Tibial nerve (tissue), 4 donors: ENCODE measurements around the gene FEM1A. TPM values are rescaled to one million over a fixed set of nuclear protein-coding genes. Genes with fewer than 3 reads are reported as not detected.

ENCODE experiments used
- DNase-seq, 2 donors: peaks; one replicate each; pipeline ENCODE4 v3.0.0-alpha.2; 2019; ENCODE audit warnings: low spot score in 2 of 2
- H3K27ac ChIP-seq, 4 donors: fragments of 200-600 bp; sonication (generic) in 3 of 4; one replicate each; pipeline ENCODE4 v1.5.1; 2017 to 2019; ENCODE audit warnings: mild to moderate bottlenecking in 1 of 4
- H3K27me3 ChIP-seq, 2 donors: fragments of 200-600 bp; sonication (generic) in 1 of 2; one replicate each; pipeline versions ENCODE4 v1.5.1 to v1.6.0; 2017 to 2019
- H3K36me3 ChIP-seq, 3 donors: fragments of 200-600 bp; sonication (generic); one replicate each; pipeline ENCODE4 v1.5.1; 2018 to 2019
- H3K4me1 ChIP-seq, 4 donors: fragments of 200-600 bp; sonication (generic) in 3 of 4; one replicate each; pipeline ENCODE4 v1.5.1; 2017 to 2019
- H3K4me3 ChIP-seq, 4 donors: fragments of 200-600 bp; sonication (generic) in 3 of 4; one replicate each; pipeline ENCODE4 v1.5.1; 2017 to 2019; ENCODE audit warnings: mild to moderate bottlenecking in 1 of 4, moderate library complexity in 1 of 4
- H3K9me3 ChIP-seq, 4 donors: fragments of 200-600 bp; sonication (generic) in 3 of 4; one replicate each; pipeline ENCODE4 v1.5.1; 2017 to 2019
- EP300 ChIP-seq, 2 donors: sonication (generic); formaldehyde crosslinking; IDR thresholded peaks; one replicate each; pipeline ENCODE4 v1.6.1; 2017; ENCODE audit warnings: antibody characterized with exemption in 2 of 2, mild to moderate bottlenecking in 1 of 2
- POLR2A ChIP-seq, 2 donors: fragments of 450-650 bp; IDR thresholded peaks; one replicate each; pipeline ENCODE4 v1.6.1; 2017; ENCODE audit warnings: antibody characterized with exemption in 2 of 2, mild to moderate bottlenecking in 2 of 2, moderate library complexity in 2 of 2
- WGBS, 2 donors: methylation state at CpG; one replicate each; pipeline ENCODE4 v1.1.5; 2018; 5-methylcytosine and 5-hydroxymethylcytosine counted together
- total RNA-seq, 4 donors: library from RNA; depleted of rRNA; stranded (reverse); fragments of >200 nt; gene quantifications; one replicate each; pipeline ENCODE4 v1.1.0, GENCODE V29; 2016
- TF ChIP-seq, protein P1 (sequence below), 5 experiments: fragments of 200-600 bp in 3 of 5; fragments of 450-650 bp in 2 of 5; sonication (generic) in 3 of 5; IDR thresholded peaks; one replicate each; pipeline ENCODE4 v1.5.1; 2016 to 2019; ENCODE audit warnings: antibody characterized with exemption in 5 of 5, mild to moderate bottlenecking in 3 of 5, moderate library complexity in 2 of 5

The FEM1A gene
- total RNA-seq, 4 donors from 2014 or later: 12.3 to 17.1 (median 15.2) TPM

DNA sequence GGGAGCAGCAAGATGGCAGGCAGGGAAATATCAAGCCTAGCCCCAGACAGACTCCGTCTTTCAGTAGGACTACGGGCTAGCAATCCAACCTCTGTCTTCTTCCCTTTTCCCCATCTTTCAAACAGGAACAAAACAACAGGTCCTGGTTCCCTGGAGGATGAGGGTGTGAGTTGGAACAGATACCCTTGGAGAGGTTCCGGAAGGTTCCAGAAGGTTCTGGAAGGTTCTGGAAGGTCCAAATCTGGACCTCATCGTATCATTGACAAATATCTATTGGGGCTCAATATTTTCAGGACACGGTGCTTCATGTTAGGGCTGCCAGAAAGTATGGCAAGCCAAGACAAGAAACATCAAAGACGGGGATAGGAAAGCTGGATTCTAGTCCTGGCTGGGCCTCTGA is 28.5 kb upstream of the FEM1A start:
- 78 to 82% methylated on average over 6 of the region's 6 CpGs for WGBS, 2 donors
- no peak overlapping the region for H3K27ac ChIP-seq
- H3K27me3 ChIP-seq: peaks cover 0 to 29% of the 10 kb centered on the region in 2 donors
- no peak overlapping the region for H3K4me3 ChIP-seq
- H3K36me3 ChIP-seq: no peaks in the 10 kb centered on the region
- TF ChIP-seq, protein P1, sequence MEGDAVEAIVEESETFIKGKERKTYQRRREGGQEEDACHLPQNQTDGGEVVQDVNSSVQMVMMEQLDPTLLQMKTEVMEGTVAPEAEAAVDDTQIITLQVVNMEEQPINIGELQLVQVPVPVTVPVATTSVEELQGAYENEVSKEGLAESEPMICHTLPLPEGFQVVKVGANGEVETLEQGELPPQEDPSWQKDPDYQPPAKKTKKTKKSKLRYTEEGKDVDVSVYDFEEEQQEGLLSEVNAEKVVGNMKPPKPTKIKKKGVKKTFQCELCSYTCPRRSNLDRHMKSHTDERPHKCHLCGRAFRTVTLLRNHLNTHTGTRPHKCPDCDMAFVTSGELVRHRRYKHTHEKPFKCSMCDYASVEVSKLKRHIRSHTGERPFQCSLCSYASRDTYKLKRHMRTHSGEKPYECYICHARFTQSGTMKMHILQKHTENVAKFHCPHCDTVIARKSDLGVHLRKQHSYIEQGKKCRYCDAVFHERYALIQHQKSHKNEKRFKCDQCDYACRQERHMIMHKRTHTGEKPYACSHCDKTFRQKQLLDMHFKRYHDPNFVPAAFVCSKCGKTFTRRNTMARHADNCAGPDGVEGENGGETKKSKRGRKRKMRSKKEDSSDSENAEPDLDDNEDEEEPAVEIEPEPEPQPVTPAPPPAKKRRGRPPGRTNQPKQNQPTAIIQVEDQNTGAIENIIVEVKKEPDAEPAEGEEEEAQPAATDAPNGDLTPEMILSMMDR (IDR thresholded peaks at IDR 0.05): no peak
- TF ChIP-seq EP300 (IDR thresholded peaks at IDR 0.05) (no peak), POLR2A (IDR thresholded peaks at IDR 0.05) (no peak)
- H3K9me3 ChIP-seq: no peaks in the 10 kb centered on the region
- DNase-seq: no peak
- H3K4me1 ChIP-seq: peaks cover 0 to 14% (median 6%) of the 10 kb centered on the region in 4 donors

DNA sequence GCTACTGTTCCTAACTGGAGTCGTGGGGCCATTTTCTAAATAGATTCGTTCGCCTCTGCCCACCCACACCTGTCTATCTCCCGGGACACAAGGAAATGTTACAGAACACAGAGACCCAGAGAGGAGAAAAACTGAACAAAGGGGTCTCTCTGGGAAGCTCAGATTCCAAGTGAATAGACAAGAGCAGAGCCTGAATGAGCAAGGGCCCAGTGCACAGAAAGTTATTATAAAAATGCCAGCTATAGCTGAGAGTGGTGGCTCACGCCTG is 27.2 kb upstream of the FEM1A start:
- Histone ChIP-seq H3K27me3 (peaks cover 0 to 28% of the 10 kb centered on the region in 2 donors), H3K27ac (no peak overlapping the region), H3K4me1 (peaks cover 0 to 11% (median 6%) of the 10 kb centered on the region in 4 donors), H3K36me3 (no peaks in the 10 kb centered on the region), H3K9me3 (no peaks in the 10 kb centered on the region), H3K4me3 (no peak overlapping the region)
- WGBS, 2 donors: 18 to 28% methylated on average over 5 of the region's 5 CpGs
- DNase-seq: no peak
- TF ChIP-seq, protein P1 (IDR thresholded peaks at IDR 0.05): no peak
- TF ChIP-seq EP300 (IDR thresholded peaks at IDR 0.05): no peak
- TF ChIP-seq POLR2A (IDR thresholded peaks at IDR 0.05): no peak

DNA sequence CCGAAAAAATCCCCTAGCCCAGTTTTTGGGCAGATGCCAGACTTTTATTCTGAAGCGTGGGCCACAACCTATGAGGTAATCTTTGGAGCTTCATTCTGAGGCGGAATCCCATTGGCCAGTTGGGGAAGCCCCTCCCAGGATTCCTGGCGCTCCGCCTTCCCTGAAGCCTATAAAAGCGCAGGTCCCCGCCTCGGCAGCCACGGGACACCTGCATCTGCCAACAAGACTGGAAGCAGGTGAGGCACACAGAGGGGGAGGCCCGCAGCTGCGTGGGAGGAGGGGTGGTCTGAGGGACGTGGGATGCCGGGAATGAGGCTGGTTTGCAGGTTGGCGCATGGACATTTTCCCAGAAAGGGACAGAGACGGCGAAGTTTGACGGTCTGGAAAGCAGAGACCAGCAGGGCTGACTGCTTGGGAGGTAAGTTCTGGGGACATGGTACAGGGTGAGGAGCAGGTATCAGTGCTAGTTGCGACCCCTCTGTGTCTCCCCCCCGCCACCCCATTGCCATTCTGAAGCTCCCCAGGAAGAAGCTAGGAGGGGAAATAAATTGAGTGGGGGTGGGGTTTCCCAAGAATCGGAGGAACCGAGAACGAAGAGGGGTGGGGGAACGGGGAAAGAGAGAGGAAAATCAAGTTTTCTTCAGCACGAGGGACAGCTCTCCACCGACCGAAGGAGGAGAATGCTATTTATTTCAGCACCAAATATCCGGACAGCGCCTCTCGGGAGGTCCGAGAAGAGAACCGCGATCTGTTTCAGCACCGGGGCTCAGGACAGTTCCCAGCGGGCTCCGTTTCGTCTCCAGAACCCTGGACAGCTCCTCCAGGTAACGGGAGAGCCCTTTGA is 22.4 kb upstream of the FEM1A start:
- no peaks in the 10 kb centered on the region for H3K9me3 ChIP-seq
- H3K27me3 ChIP-seq: peaks cover 0 to 10% of the 10 kb centered on the region in 2 donors
- TF ChIP-seq, protein P1 (IDR thresholded peaks at IDR 0.05): no peak
- TF ChIP-seq POLR2A (IDR thresholded peaks at IDR 0.05) (no peak), EP300 (IDR thresholded peaks at IDR 0.05) (peak in 1 of 2 donors; percentile 79)
- 9 to 12% methylated on average over 37 of the region's 37 CpGs for WGBS, 2 donors
- no peaks in the 10 kb centered on the region for H3K4me1 ChIP-seq
- no peaks in the 10 kb centered on the region for H3K36me3 ChIP-seq
- H3K4me3 ChIP-seq: no peak overlapping the region
- peak; percentile 36 to 78 for DNase-seq
- H3K27ac ChIP-seq: no peak overlapping the region

DNA sequence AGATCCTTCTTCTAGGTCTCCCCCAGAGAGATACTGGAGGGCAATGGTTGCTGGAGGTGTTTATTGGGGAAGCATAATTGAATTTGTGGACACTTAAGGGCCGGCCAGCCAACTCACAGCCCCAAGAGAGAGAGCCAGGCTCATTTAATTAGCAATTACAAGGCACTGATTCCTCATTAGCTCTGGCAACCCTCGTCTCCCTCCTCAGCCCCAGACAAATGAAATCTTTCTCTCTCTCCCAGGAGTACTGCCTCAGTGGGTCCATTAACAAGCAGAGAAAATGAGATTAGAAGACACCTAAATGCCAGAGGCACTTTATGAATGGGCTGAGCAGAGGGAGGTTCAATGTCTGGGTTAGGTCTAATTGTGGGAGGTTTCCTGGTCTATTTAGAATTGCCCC is 19.0 kb upstream of the FEM1A start:
- TF ChIP-seq, protein P1 (IDR thresholded peaks at IDR 0.05): no peak
- TF ChIP-seq POLR2A (IDR thresholded peaks at IDR 0.05) (no peak), EP300 (IDR thresholded peaks at IDR 0.05) (no peak)
- DNase-seq: no peak

DNA sequence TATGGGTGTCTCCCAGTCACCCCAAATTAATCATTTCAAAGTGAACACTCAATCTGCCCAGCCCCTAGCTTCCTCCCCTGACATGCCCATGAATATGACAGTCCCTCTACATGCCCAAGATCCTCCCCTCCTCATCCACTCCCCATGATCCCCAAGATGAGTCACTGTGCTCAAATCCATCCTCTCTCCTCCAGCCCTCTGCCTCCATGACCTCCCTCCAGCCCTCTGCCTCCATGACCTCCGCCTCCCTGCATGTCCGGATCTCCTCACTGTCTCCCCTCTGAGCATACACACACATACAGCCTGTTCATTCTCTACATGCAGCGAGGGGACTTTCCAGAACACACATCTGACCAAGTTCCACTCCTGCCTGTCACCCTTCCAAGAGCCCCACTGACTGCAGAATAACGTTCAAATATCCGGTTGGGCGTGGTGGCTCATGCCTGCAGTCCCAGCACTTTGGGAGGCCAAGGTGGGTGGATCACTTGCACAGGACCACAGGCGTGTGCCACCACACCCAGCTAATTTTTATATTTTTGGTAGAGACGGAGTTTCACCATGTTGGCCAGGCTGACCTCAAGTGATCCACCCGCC is 18.4 kb upstream of the FEM1A start:
- Histone ChIP-seq H3K4me1 (no peaks in the 10 kb centered on the region), H3K4me3 (no peak overlapping the region), H3K36me3 (no peaks in the 10 kb centered on the region), H3K9me3 (no peaks in the 10 kb centered on the region), H3K27me3 (peaks cover 0 to 17% of the 10 kb centered on the region in 2 donors), H3K27ac (no peak overlapping the region)
- no peak for DNase-seq
- TF ChIP-seq EP300 (IDR thresholded peaks at IDR 0.05) (no peak), POLR2A (IDR thresholded peaks at IDR 0.05) (no peak)
- TF ChIP-seq, protein P1 (IDR thresholded peaks at IDR 0.05): no peak
- 60% methylated on average over 9 of the region's 9 CpGs for WGBS, 2 donors

More for the DNA sequence above, 19.0 kb upstream of the FEM1A start:
- Histone ChIP-seq H3K4me1 (no peaks in the 10 kb centered on the region), H3K4me3 (no peak overlapping the region), H3K9me3 (no peaks in the 10 kb centered on the region), H3K27ac (no peak overlapping the region), H3K36me3 (no peaks in the 10 kb centered on the region), H3K27me3 (peaks cover 0 to 17% of the 10 kb centered on the region in 2 donors)
- WGBS, 2 donors: 10 to 15% methylated on average over 2 of the region's 2 CpGs
